Hepatocyte (in vitro differentiated cells): ENCODE data around the gene PSME1.

Experiments
- EZH2 ChIP-seq: fragments of 200-600 bp; sonication (generic); IDR thresholded peaks from 2 replicates; pipeline ENCODE4 v1.6.1; 2016; ENCODE audit warnings: antibody characterized with exemption, mild to moderate bottlenecking, borderline replicate concordance
- EZH2phosphoT487 ChIP-seq: fragments of 200-600 bp; sonication (generic); IDR thresholded peaks from one replicate; pipeline ENCODE4 v1.6.1; 2018; ENCODE audit warnings: antibody characterized with exemption, mild to moderate bottlenecking, low read depth, moderate library complexity; ENCODE audit not compliant: unreplicated experiment, severe bottlenecking
- TF ChIP-seq, protein P1 (sequence below): fragments of 200-600 bp; sonication (generic); IDR thresholded peaks from 2 replicates; pipeline ENCODE4 v1.5.1; 2016; ENCODE audit warnings: antibody characterized with exemption, mild to moderate bottlenecking; ENCODE audit not compliant: poor library complexity

DNA sequence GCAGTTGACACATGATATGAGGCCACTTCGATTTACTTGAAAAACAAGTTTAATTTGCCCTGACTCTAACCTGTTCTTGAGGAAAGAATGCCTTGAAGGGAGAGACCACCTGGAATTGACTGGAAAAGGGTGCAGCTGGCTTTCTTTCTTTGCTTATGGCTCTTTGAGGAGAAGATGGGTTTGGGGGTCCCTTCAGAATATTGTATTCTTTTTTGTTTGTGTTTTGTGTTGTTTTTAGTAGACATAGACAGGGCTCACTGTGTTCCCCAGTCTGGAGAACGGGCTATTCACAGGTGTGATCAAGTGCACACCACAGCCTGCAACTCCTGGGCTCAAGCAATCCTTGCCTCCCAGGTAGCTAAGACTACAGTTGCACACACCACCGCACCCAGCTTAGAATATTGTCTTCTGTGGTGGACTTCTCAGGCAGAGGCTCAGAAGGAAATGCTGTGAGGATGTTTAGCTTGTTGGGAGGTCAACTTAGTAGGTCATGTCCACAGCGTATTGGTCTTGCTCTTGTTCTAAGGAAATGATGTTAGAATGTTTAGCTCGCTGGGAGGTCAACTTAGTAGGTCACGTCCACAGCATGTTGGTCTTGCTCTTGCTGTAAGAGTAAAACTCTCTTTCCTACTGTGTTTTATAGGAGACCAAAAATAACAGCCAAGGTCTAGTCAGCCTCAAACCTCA lies 19.7 kb upstream of the PSME1 start:
- TF ChIP-seq EZH2phosphoT487 (no peak), EZH2 (no peak)
- TF ChIP-seq, protein P1, sequence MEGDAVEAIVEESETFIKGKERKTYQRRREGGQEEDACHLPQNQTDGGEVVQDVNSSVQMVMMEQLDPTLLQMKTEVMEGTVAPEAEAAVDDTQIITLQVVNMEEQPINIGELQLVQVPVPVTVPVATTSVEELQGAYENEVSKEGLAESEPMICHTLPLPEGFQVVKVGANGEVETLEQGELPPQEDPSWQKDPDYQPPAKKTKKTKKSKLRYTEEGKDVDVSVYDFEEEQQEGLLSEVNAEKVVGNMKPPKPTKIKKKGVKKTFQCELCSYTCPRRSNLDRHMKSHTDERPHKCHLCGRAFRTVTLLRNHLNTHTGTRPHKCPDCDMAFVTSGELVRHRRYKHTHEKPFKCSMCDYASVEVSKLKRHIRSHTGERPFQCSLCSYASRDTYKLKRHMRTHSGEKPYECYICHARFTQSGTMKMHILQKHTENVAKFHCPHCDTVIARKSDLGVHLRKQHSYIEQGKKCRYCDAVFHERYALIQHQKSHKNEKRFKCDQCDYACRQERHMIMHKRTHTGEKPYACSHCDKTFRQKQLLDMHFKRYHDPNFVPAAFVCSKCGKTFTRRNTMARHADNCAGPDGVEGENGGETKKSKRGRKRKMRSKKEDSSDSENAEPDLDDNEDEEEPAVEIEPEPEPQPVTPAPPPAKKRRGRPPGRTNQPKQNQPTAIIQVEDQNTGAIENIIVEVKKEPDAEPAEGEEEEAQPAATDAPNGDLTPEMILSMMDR: no peak
